OCI-LY7 (cell line): ENCODE data around the gene ACOT8. TPM values are rescaled to one million over a fixed set of nuclear protein-coding genes. Genes with fewer than 3 reads are reported as not detected.

Experiments used
- BruUV-seq: library from RNA; stranded (reverse); fragments of 400-500 nt; replicated peaks from 2 replicates; lab custom pipeline; 2021; lab: Mats Ljungman, UMichigan
- CTCF ChIA-PET: fragments of 300-600 bp; sonication (Branson Sonifier 250); formaldehyde crosslinking; loops from one replicate; lab custom pipeline; 2022; ENCODE audit warnings: antibody characterized with exemption; ENCODE audit not compliant: unreplicated experiment; lab: Charles Lee
- POLR2A ChIA-PET: fragments of 300-600 bp; sonication (Branson Sonifier 250); formaldehyde crosslinking; loops from one replicate; lab custom pipeline; 2022; ENCODE audit warnings: antibody characterized with exemption; lab: Charles Lee
- DNase-seq: peaks from one replicate; pipeline ENCODE4 v3.0.0-alpha.2; 2015; ENCODE audit warnings: low spot score
- H2AFZ ChIP-seq: fragments of 200-600 bp; sonication (generic), shearing (Covaris generic); 2 replicates; pipeline ENCODE4 v1.6.1; 2014; ENCODE audit warnings: mild to moderate bottlenecking, antibody characterized with exemption, low read length, moderate library complexity
- H3K27ac ChIP-seq: fragments of 200-600 bp; sonication (generic); 2 replicates; pipeline ENCODE4 v1.5.1; 2014; ENCODE audit warnings: mixed run types, low read depth, mild to moderate bottlenecking, moderate library complexity, low read length, inconsistent platforms; ENCODE audit not compliant: poor library complexity, severe bottlenecking
- H3K36me3 ChIP-seq: fragments of 200-600 bp; sonication (generic); 2 replicates; pipeline ENCODE4 v1.6.1; 2014; ENCODE audit warnings: mild to moderate bottlenecking, antibody characterized with exemption, low read length, moderate library complexity, mixed read lengths; ENCODE audit not compliant: insufficient read depth
- H3K4me1 ChIP-seq: fragments of 200-600 bp; sonication (generic); 2 replicates; pipeline ENCODE4 v1.5.1; 2014; ENCODE audit warnings: mild to moderate bottlenecking, low read length; ENCODE audit not compliant: insufficient read depth, poor library complexity, severe bottlenecking
- H3K4me2 ChIP-seq: fragments of 200-600 bp; sonication (generic); 2 replicates; pipeline ENCODE4 v1.6.1; 2014; ENCODE audit warnings: mild to moderate bottlenecking, low read length
- H3K4me3 ChIP-seq: fragments of 200-600 bp; sonication (generic); 2 replicates; pipeline ENCODE4 v1.5.1; 2014; ENCODE audit warnings: mild to moderate bottlenecking, low read depth, low read length; ENCODE audit not compliant: poor library complexity, severe bottlenecking
- H3K79me2 ChIP-seq: fragments of 200-600 bp; sonication (generic); 2 replicates; pipeline ENCODE4 v1.6.1; 2016; ENCODE audit warnings: low read depth, mild to moderate bottlenecking, low read length, moderate library complexity, mixed read lengths; ENCODE audit not compliant: insufficient read depth
- H3K9me2 ChIP-seq: fragments of 200-600 bp; sonication (generic); 2 replicates; pipeline ENCODE4 v1.6.1; 2016; ENCODE audit warnings: mild to moderate bottlenecking, low read length, mixed read lengths; ENCODE audit not compliant: insufficient read depth
- H3K9me3 ChIP-seq: fragments of 200-600 bp; sonication (generic); 2 replicates; pipeline ENCODE4 v1.6.1; 2014; ENCODE audit warnings: mild to moderate bottlenecking, mixed run types, low read length, mixed read lengths
- H4K20me1 ChIP-seq: fragments of 200-600 bp; sonication (generic); 2 replicates; pipeline ENCODE4 v1.6.1; 2014; ENCODE audit warnings: mild to moderate bottlenecking, antibody characterized with exemption, low read length, moderate library complexity, mixed read lengths; ENCODE audit not compliant: insufficient read depth
- CTCF ChIP-seq: fragments of 200-600 bp; sonication (generic); conservative IDR thresholded peaks from 2 replicates; pipeline ENCODE4 v1.5.1; 2014; ENCODE audit warnings: mild to moderate bottlenecking, antibody characterized with exemption, low read length, moderate library complexity, mixed read lengths
- EZH2phosphoT487 ChIP-seq: fragments of 200-600 bp; sonication (generic); IDR thresholded peaks from 2 replicates; pipeline ENCODE4 v1.6.1; 2018; ENCODE audit warnings: low read depth, borderline replicate concordance, mild to moderate bottlenecking, mixed run types, antibody characterized with exemption, low read length, moderate library complexity, mixed read lengths
- intact Hi-C: fragments of 100-400 bp; cut with micrococcal nuclease; formaldehyde crosslinking; loops from one replicate; pipeline ENCODE4 v1.10.0; 2022; ENCODE audit not compliant: unreplicated experiment
- total RNA-seq, 2 experiments: library from RNA; depleted of rRNA in 1 of 2; stranded (reverse); fragments of >200 nt in 1 of 2; shearing (Covaris generic) in 1 of 2; gene quantifications; 2 replicates each; pipeline ENCODE4 v1.2.3, GENCODE V29; 2014 to 2022

The ACOT8 gene
- total RNA-seq, 2 experiments from 2014 or later: 28.2 to 37.1 TPM

- H3K27ac ChIP-seq: no peak overlapping the region
- ChIA-PET POLR2A (interaction anchor here (1.0 kb wide), 1 partner anchor 14 kb away, joined by 4 read pairs; the partner anchor contains the start of gene ZSWIM1), CTCF (no interaction called here)
- intact Hi-C loops: no loop called here
- H3K4me1 ChIP-seq: no peaks in the 10 kb centered on the region
- no peak overlapping the region for H2AFZ ChIP-seq
- no peak for DNase-seq
- no peaks in the 10 kb centered on the region for H3K36me3 ChIP-seq
- H3K4me2 ChIP-seq: no peak overlapping the region
- H3K9me3 ChIP-seq: no peaks in the 10 kb centered on the region
- no peak overlapping the region for H3K4me3 ChIP-seq
- no peaks in the 10 kb centered on the region for H4K20me1 ChIP-seq
- BruUV-seq: no TSS peak
- H3K9me2 ChIP-seq: no peaks in the 10 kb centered on the region
- H3K79me2 ChIP-seq: no peaks in the 10 kb centered on the region
- TF ChIP-seq EZH2phosphoT487 (no peak), CTCF (no peak)
These were observed 10.1 kb upstream of the ACOT8 start for GRCh38 chr20:45867136-45867818.

GRCh38 chr20:45866454-45866853 lies 9.3 kb upstream of the ACOT8 start:
- no peak overlapping the region for H3K4me3 ChIP-seq
- ChIA-PET POLR2A (no interaction called here), CTCF (no interaction called here)
- H2AFZ ChIP-seq: no peak overlapping the region
- H3K4me2 ChIP-seq: no peak overlapping the region
- H4K20me1 ChIP-seq: no peaks in the 10 kb centered on the region
- H3K9me2 ChIP-seq: no peaks in the 10 kb centered on the region
- H3K27ac ChIP-seq: no peak overlapping the region
- H3K36me3 ChIP-seq: no peaks in the 10 kb centered on the region
- no peaks in the 10 kb centered on the region for H3K9me3 ChIP-seq
- no peak for TF ChIP-seq CTCF
- no peak for TF ChIP-seq EZH2phosphoT487
- no peaks in the 10 kb centered on the region for H3K4me1 ChIP-seq
- no peak for DNase-seq
- intact Hi-C loops: no loop called here
- BruUV-seq: no TSS peak
- H3K79me2 ChIP-seq: no peaks in the 10 kb centered on the region
